GM12872 (cell line): ENCODE data around the gene FYN.
A peak's percentile ranks its signal among the peaks of the same experiment; 100 is the strongest.

ENCODE experiments used
- CTCF ChIP-seq: IDR thresholded peaks from 3 replicates; pipeline ENCODE4 v1.5.1; 2011; ENCODE audit warnings: low read depth, mild to moderate bottlenecking, low read length, moderate library complexity; ENCODE audit not compliant: insufficient read depth

The FYN gene

GRCh38 chr6:111779031-111779430 is 94.2 kb downstream of the FYN start:
- no peak for TF ChIP-seq CTCF

DNA sequence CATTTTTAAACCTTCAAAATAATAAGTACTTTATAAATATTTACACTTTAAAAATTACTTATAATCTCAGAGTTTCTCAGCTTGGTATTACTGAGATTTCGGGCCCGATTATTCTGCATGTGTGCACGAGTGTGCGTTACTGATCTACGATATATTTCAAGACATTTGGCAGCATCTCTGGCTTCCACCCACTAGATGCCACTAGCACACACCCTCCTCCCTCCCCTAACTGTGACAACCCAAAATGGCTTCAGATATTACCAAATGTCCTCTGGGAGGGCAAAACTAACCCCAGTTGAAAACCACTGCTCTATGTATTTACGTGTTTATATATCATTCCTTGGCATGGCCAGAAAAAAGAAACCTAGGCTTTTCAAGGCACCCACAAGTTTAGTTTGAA is 95.9 kb downstream of the FYN start:
- 0 out of 3 replicates have a peak, but pooled peaks have one; percentile 2 for TF ChIP-seq CTCF

GRCh38 chr6:111776236-111777221 is 96.7 kb downstream of the FYN start:
- no peak for TF ChIP-seq CTCF

- TF ChIP-seq CTCF = no peak
Observed at GRCh38 chr6:111775145-111775922, 97.9 kb downstream of the FYN start.

DNA sequence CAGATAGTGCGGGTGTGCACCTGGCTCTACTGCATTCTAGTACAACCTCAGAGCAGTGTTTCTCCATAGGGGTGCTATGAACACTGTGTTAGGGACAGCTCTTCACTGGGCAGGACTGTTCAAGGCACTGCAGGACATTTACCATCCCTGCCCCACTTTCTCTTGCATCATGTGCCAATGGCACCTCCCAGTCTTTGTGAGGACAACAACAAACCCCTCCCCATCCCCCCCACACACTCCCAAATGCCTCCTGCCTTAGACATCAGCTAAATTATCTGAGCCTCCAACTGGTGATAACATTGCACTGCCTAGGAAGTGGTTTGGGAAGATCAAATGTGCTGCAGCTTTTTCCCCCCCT is 98.9 kb downstream of the FYN start:
- TF ChIP-seq CTCF = no peak

GRCh38 chr6:111773501-111774345 is 99.5 kb downstream of the FYN start:
- TF ChIP-seq CTCF = no peak
